Fibroblast of the aortic adventitia (primary cell): Measurements from ENCODE around the gene CCDC187. TPM values are rescaled to one million over a fixed set of nuclear protein-coding genes. Genes with fewer than 3 reads are reported as not detected.
"Not testable (repeated sequence)": the region's sequence is repeated elsewhere in the genome, so short reads cannot be mapped to it uniquely, and the experiment has no call there.

Experiments
- DNase-seq: peaks from one replicate; pipeline ENCODE4 v3.0.0-alpha.2; 2010; ENCODE audit warnings: low read depth
- H3K4me3 ChIP-seq: 2 replicates; pipeline ENCODE4 v1.5.1; 2011; ENCODE audit warnings: low read depth, mild to moderate bottlenecking, control low read depth, low read length, moderate library complexity
- total RNA-seq: library from RNA; depleted of rRNA; stranded (reverse); fragments of >200 nt; gene quantifications from 2 replicates; pipeline ENCODE4 v1.2.3, GENCODE V29; 2012; ENCODE audit warnings: low replicate concordance
- TF ChIP-seq, protein P1 (sequence below): IDR thresholded peaks from 2 replicates; pipeline ENCODE4 v1.5.1; 2011; ENCODE audit warnings: mild to moderate bottlenecking, low read length, control low read depth, inconsistent platforms; ENCODE audit not compliant: insufficient read depth

The CCDC187 gene
- total RNA-seq, 1 donor, result under 0.01 TPM

GRCh38 chr9:136237486-136238341 lies 66.2 kb downstream of the CCDC187 start:
- DNase-seq, result no peak
- TF ChIP-seq, protein P1, sequence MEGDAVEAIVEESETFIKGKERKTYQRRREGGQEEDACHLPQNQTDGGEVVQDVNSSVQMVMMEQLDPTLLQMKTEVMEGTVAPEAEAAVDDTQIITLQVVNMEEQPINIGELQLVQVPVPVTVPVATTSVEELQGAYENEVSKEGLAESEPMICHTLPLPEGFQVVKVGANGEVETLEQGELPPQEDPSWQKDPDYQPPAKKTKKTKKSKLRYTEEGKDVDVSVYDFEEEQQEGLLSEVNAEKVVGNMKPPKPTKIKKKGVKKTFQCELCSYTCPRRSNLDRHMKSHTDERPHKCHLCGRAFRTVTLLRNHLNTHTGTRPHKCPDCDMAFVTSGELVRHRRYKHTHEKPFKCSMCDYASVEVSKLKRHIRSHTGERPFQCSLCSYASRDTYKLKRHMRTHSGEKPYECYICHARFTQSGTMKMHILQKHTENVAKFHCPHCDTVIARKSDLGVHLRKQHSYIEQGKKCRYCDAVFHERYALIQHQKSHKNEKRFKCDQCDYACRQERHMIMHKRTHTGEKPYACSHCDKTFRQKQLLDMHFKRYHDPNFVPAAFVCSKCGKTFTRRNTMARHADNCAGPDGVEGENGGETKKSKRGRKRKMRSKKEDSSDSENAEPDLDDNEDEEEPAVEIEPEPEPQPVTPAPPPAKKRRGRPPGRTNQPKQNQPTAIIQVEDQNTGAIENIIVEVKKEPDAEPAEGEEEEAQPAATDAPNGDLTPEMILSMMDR, result no peak
- H3K4me3 ChIP-seq, result no peak overlapping the region

GRCh38 chr9:136236471-136237410 lies 67.2 kb downstream of the CCDC187 start:
- not testable (repeated sequence) for DNase-seq, H3K4me3 ChIP-seq

GRCh38 chr9:136235709-136236455 lies 68.0 kb downstream of the CCDC187 start:
- DNase-seq, result no peak
- H3K4me3 ChIP-seq, result no peak overlapping the region
- TF ChIP-seq, protein P1, result no peak

GRCh38 chr9:136235171-136235570 lies 68.7 kb downstream of the CCDC187 start:
- DNase-seq, result no peak
- no peak overlapping the region for H3K4me3 ChIP-seq

GRCh38 chr9:136234597-136234996 lies 69.3 kb downstream of the CCDC187 start:
- no peak overlapping the region for H3K4me3 ChIP-seq
- no peak for DNase-seq
- TF ChIP-seq, protein P1, result no peak

More at GRCh38 chr9:136235171-136235570, 68.7 kb downstream of the CCDC187 start:
- TF ChIP-seq, protein P1, result no peak

DNA sequence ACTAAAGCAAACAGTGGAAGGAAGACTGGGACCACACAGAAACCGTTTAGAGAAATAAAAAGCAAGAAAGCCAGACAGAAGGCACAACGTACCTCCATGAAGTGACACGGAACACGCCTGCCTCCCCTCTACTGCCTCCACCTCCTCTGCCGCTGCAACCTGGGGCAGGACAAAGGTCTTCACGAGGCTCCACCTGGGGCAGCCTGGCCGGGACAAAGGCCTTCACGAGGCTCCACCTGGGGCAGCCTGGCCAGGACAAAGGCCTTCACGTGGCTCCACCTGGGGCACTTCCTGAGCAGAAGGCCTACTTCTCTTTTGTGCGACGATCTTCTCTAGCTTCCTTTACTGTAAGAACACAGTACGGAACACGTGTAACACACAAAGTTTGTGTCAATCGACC lies 70.0 kb downstream of the CCDC187 start:
- TF ChIP-seq, protein P1, result no peak
- DNase-seq, result no peak
- no peak overlapping the region for H3K4me3 ChIP-seq
